GOT3 (cell line): ENCODE results near the gene MYH6.

ENCODE experiments used
- DNase-seq: peaks from one replicate; lab custom pipeline; 2025; ENCODE audit warnings: mixed read lengths; lab: John Stamatoyannopoulos, UW

Gene MYH6

DNA sequence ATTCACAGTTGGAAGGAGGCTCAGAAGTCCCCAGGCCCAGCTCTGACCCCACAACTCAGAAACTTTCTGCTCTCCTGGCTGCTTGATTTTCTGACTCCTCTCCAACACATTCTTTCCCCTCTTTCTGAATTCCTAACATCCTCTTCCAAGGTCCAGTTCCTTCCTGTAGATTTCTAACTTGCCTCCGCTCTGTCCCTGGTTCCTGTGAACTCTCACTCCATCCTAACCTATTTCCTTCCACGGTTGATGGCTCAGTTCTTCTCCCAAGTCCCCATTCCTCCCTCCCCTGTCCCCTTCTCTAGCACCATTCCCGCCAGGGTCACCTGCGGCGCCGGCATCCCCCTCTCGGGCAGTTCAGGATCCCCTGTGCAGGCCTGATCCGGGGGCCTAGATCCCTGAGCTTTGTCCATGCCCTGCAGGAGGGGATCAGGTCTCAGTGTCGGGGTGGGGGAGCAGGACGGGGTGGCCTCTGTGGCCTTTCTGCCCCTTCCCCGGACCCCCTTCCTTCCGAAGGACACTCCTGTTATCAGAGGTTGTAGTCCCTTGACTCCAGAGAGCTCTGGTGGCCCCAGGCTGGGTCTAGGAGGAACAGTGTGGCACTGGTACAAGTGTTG is 49.4 kb downstream of the MYH6 start:
- no peak for DNase-seq

GRCh38 chr14:23358042-23358441 is 50.0 kb downstream of the MYH6 start:
- DNase-seq = no peak

GRCh38 chr14:23357261-23357660 is 50.8 kb downstream of the MYH6 start:
- DNase-seq = no peak

GRCh38 chr14:23356662-23357061 is 51.4 kb downstream of the MYH6 start:
- DNase-seq = no peak

DNA sequence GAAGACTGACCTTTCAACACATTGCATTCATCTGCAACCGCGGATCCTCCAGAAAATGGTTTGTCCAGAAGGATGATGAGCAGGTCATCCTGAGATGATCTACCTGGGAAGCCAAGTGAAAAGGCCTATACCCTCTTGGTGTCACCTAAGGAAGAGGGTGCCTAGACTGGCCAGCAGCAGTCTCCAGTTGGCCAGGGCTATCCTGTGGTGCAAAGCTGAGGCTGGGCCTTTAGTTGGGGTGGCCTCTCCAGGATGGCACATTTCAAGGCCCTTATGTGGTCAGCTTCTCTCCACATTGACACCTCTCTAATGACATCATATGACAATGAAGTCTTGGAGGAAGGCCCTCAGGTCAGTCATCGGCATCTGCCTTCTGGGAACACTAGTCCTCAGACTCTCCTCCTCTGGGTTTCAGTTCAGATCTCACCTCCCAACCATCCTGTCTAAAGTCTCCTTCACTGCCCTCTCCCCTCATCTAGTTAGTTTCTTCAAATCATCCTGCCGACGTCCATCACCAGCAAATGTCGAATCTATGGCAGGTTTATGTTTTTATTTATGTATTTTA is 52.1 kb downstream of the MYH6 start:
- no peak for DNase-seq

DNA sequence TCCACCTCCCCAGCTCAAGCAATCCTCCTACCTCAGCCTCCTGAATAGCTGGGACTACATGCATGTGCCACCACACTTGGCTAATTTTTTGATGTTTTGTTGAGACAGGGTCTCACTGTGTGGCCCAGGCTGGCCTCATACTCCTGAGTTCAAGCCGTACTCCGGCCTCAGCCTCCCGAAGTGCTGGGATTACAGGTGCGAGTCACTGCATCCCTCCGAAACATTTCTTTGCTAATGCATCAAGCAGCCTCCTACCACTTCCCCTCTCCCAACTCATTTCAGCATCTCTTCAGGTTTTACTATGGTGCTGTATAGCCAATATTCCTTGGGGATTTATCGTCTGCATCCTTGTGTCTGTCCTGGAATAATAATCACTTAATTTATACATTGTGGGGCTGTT is 53.1 kb downstream of the MYH6 start:
- DNase-seq = no peak

GRCh38 chr14:23353433-23353780 is 54.7 kb downstream of the MYH6 start:
- no peak for DNase-seq

- DNase-seq = no peak
Measured at GRCh38 chr14:23352506-23353432, 55.3 kb downstream of the MYH6 start, which contains the start of gene SLC22A17. TSS of gene SLC22A17 (minus strand) at chr14:23352887.

DNA sequence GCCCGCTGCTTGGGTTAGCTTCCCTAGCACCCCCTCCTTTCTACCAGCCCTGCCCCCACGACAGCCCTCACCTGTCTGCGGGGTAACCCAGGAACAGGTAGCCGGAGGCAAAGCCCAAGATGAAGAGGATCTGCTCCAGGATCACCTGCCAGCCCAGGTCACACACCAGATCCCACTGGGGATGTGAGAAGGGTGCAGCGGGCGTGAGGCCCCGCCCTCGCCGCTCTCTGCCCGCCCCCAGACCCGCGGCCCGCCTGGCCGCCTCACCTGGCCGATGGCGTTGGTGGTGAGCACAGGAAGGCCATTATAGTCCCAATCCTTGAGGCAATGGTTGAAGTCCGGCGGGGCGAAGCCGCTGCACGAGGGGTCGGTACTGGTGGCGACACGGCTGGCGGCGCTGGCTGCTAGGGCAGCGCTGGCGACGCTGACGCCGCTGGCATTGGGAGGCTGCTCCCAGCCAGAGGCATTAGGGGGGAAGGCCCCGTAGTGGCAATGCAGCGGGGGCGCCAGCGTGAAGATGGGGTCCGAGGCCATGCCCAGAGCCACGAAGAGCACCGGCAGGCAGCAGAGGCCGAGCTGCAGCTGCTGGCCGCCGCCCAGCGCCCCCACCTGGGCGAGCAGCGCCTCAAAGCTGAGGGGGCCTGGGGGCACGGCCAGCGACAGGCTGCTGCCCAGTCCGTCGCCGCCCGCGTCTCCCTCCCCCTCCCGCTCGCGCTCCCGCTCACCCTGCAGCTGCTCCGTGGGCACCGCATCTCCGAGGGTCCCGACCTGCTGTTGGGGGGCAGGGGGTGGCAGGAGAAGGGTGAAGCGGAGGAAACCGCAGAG is 56.2 kb downstream of the MYH6 start:
- DNase-seq = no peak

DNA sequence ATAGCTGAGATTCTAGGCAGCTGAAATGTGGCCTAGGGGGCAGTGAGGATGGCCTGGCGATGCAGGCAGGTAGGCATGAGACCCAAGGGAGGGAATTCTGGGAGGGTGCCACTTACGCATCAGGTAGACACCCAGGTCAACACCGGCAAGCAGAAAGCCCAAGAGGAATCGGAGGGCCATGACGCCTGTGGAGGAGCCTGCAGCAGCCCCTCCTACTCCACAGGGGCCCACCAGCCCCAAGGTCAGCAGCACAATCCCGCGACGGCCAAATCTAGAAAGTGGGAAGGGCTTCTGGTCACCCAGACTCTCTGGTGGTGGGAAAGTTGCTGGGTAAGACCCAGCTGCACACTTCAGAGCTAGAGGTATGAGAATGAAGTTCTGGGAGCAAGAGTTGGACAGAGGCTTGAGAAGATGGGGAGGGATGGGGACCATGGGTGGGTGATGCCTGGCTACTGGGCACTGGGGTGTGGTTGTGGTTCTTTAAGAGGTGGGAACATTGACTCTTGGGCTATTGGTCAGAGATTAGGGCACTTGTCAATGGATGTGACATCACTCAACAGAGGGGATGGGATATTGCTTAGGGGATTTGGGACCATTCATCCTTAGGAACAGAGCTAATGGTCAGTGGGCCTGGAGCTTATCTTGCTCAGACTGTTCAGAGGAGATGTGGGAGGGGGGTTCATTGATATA is 58.8 kb downstream of the MYH6 start:
- no peak for DNase-seq

- DNase-seq = no peak
Measured at GRCh38 chr14:23348297-23348655, 59.8 kb downstream of the MYH6 start.

- DNase-seq = no peak
Measured at GRCh38 chr14:23347406-23348296, 60.4 kb downstream of the MYH6 start.

- DNase-seq = no peak
Measured at GRCh38 chr14:23346693-23347405, 61.2 kb downstream of the MYH6 start.

DNA sequence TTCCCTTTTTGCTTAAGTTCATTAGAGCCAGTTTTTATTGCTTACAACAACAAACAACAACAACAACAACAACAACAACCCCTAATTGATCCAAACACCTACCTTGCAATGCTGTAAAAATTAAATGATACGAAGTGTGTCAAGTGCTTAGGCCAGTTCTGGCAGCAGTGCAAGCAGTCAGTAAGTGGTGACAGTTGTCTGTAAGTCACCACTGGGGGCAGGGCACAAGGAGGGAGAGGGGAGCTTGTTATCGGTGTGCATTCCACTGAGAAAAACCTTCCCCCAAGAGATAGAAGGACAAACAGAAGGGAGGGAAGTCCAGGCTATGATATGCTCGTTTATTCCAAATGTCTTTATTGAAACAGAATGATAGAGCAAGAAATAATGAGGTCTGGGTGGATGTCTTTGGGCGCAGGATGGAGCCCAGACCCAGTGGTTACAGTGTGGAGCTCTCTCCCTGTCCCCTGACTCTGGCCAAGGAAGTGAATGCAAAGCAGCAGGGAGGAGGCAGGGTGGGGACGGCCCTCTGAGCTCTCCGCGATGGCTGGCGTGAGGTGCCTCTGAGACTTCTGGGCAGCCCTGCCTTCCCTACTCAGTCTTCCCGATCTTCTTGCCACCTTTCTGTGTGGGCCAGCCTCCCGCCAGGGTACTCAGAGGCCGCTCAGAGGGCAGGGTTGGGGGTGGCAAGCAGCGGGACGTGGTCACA is 61.9 kb downstream of the MYH6 start:
- no peak for DNase-seq

GRCh38 chr14:23344481-23344880 is 63.6 kb downstream of the MYH6 start:
- no peak for DNase-seq

- DNase-seq = no peak
Measured at GRCh38 chr14:23339506-23340268, 68.4 kb downstream of the MYH6 start.

GRCh38 chr14:23335623-23336022 is 72.5 kb downstream of the MYH6 start:
- no peak for DNase-seq
